ENCODE measurements around the gene KRT80.

KRT80 gene

GRCh38 chr12:52210925-52211650, 19.3 kb upstream of the KRT80 start:
- DNase-seq (ENCODE audit: low read depth) = no peak

GRCh38 chr12:52210186-52210924, 18.5 kb upstream of the KRT80 start:
- DNase-seq (ENCODE audit: low read depth) = peak; percentile 86

GRCh38 chr12:52209321-52209720, 17.5 kb upstream of the KRT80 start:
- DNase-seq (ENCODE audit: low read depth) = no peak

GRCh38 chr12:52208424-52209165, 16.8 kb upstream of the KRT80 start:
- no peak for DNase-seq (ENCODE audit: low read depth)

GRCh38 chr12:52207895-52208294, 16.1 kb upstream of the KRT80 start:
- no peak for DNase-seq (ENCODE audit: low read depth)

GRCh38 chr12:52207106-52207505, 15.3 kb upstream of the KRT80 start:
- no peak for DNase-seq (ENCODE audit: low read depth)

GRCh38 chr12:52206304-52207040, 14.7 kb upstream of the KRT80 start:
- no peak for DNase-seq (ENCODE audit: low read depth)

- no peak for DNase-seq (ENCODE audit: low read depth)
These were observed 13.9 kb upstream of the KRT80 start for GRCh38 chr12:52205612-52206303.

- no peak for DNase-seq (ENCODE audit: low read depth)
These were observed 13.2 kb upstream of the KRT80 start for GRCh38 chr12:52204931-52205505.

- DNase-seq (ENCODE audit: low read depth) = peak; percentile 85
These were observed 12.5 kb upstream of the KRT80 start for GRCh38 chr12:52204095-52204930.

GRCh38 chr12:52203079-52203921, 11.5 kb upstream of the KRT80 start:
- peak; percentile 84 for DNase-seq (ENCODE audit: low read depth)

GRCh38 chr12:52202361-52203078, 10.7 kb upstream of the KRT80 start:
- no peak for DNase-seq (ENCODE audit: low read depth)

- DNase-seq (ENCODE audit: low read depth) = no peak
These were observed 9.6 kb upstream of the KRT80 start for GRCh38 chr12:52201451-52201839.

- no peak for DNase-seq (ENCODE audit: low read depth)
These were observed 9.1 kb upstream of the KRT80 start for GRCh38 chr12:52200781-52201450.

GRCh38 chr12:52200086-52200780, 8.4 kb upstream of the KRT80 start:
- DNase-seq (ENCODE audit: low read depth) = no peak

- DNase-seq (ENCODE audit: low read depth) = no peak
These were observed 7.6 kb upstream of the KRT80 start for GRCh38 chr12:52199294-52199919.
